Ecto neural progenitor cell (in vitro differentiated cells): ENCODE results near the gene UQCC5.
A peak's percentile ranks its signal among the peaks of the same experiment; 100 is the strongest.
"Not testable (repeated sequence)": the region's sequence is repeated elsewhere in the genome, so short reads cannot be mapped to it uniquely, and the experiment has no call there.

Experiments used
- DNase-seq: peaks from one replicate; pipeline ENCODE4 v3.0.0-alpha.2; 2018; ENCODE audit warnings: low spot score

UQCC5 gene

DNA sequence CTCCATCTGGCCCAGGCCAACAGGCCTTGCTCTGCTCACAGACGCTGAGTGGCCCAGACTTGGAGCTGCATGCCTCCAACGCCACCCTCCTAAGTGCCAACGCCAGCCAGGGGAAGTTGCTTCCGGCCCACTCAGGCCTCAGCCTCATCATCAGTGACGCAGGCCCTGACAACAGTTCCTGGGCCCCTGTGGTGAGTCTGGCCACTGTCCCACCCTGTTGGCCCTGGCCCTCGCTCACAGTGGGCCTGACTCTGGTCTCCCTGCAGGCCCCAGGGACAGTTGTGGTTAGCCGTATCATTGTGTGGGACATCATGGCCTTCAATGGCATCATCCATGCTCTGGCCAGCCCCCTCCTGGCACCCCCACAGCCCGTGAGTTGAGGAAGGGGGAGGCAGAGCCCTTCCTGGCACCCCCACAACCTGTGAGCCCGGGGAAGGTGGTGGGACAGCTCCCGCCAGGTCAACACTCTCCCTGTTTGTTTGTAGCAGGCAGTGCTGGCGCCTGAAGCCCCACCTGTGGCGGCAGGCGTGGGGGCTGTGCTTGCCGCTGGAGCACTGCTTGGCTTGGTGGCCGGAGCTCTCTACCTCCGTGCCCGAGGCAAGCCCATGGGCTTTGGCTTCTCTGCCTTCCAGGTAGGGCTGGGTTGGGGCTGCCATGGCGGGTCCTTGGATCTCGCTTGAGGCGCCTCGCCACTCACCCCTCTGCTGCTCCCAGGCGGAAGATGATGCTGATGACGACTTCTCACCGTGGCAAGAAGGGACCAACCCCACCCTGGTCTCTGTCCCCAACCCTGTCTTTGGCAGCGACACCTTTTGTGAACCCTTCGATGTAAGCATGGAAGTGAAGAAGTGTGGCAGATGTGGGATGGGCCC lies 12.8 kb upstream of the UQCC5 start:
- DNase-seq, result no peak

- DNase-seq, result no peak
Observed at GRCh38 chr3:52524258-52524751, 12.1 kb upstream of the UQCC5 start.

DNA sequence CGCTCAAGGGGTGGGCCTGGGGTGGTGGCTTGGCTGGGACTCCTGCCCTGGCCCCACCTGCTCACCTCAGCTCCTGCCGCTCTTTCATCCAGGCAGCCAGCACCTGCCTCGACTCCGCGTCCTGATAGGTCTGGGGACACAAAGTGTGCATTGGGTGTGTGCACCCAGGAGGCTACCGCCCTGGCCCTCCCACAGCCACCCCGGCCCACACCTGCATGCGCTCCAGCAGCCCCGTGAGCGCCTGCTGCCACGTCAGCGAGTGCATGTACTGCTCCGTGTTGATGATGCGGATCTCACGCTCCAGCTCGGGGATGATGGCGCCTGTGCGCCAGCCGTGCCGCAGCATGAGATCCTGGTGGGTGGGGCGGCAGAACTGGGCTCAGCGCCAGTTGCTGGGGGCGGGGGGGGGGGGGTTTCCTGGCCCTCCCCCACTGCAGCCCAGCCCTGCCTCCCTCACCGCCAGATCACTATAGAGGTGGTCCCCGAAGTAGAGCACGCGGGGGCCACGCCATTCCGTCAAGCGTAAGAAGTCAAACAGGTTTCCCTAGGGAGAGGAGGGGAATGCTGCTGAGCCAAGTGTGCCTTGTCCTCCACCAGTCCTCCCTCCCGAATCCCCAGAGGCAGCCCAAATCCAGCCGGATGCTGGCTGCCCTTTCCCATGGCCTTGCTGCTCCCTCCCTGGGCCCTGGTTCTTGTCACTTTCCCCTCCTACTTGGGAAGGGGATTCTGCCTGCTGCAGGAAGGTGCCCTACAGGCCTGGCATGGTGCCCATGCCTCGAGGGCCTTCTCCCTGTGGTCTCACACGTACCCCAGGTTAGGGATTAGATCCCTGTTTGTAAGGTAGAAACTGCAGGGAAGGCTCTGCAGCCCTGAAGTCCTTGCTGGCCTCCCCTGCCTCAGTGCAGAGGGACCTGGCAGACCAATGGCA lies 11.4 kb upstream of the UQCC5 start:
- no peak for DNase-seq

GRCh38 chr3:52525680-52526561 lies 10.5 kb upstream of the UQCC5 start:
- no peak for DNase-seq

DNA sequence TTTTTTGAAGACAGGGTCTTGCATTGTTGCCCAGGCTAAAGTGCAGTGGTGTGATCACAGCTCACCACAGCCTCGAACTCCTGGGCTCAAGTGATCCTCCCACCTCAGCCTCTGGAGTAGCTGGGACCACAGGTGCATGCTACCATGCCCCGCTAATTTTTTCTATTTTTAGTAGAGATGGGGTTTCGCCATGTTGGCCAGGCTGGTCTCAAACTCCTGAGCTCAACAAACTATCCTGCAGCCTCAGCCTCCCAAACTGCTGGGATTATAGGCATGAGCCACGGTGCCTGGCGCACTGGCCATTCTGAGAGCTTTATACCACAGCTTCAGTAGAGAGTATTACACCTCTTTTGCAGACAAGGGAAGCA lies 9.8 kb upstream of the UQCC5 start:
- not testable (repeated sequence) for DNase-seq

DNA sequence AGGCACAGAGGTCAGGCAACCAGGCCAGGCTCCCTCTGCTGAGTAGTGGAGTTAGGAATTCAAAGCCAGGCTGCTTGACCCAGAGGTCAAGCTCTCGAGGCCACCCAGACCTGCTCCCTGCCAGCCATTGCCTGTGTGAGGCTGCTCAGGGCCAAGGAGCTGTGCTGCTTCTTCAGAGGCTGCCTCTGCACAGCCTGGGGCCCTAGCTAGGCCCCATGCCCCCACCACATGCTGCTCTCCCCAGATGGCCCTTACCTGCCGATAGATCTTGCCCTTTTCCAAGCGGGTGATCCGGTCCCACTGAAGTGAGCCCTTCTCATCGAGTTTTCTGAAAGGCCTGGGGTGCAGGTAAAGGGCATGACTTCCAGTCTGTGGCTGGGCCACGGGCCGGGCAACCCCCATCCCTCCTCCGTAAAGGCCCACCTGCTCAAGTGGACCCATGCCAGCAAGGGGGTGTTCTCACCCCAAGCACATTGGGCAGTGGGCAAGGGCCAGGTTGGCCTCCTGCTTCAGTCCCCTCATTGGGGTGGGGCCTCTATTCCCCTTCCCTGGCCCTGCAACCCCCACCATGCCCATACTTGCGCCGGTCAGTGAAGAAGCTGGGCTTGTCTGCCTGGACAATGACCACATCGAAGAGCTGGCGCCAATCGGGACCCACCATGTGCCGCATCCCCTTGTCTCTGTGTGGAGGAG lies 9.2 kb upstream of the UQCC5 start:
- no peak for DNase-seq

DNA sequence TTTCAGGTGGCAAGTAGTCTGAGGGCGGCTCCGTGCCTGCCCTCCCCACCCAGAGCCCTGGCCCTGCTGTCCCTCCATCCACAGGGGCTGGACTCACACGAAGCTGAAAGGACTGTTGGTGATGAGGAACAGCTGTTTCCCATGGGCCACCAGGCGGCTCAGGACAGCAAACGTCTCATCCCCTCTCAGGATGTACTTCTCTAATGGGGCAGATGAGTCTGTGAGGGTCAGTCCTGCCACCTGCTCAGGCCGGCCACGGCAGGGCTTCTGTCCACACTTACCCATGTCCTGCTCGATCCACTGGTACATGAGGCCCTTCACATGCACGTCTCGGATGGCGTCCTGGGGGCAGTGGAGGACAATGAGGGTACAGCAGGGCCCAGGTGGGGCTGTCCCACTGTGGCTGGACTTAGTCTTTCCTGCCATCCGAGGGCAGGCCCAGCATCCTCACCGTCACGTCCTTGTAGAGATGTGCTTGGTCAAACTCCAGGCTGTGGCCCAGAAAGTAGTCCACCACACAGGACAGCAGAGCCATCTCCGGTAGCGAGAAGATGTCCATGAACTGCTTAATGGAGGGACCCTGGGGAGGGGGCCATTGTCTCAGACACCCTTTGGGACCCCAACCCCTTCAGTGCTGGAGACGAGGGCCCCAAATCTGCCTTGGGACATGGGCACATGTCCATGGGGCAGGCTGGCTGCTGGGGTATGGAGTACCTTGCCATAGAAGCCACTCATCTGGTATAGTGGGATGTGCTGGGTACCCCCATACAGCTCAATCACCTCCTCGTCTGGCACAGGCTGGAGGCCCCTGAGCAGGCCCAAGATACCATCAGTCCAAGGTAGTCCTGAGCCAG lies 8.4 kb upstream of the UQCC5 start:
- no peak for DNase-seq

GRCh38 chr3:52528586-52529375 lies 7.6 kb upstream of the UQCC5 start:
- no peak for DNase-seq

DNA sequence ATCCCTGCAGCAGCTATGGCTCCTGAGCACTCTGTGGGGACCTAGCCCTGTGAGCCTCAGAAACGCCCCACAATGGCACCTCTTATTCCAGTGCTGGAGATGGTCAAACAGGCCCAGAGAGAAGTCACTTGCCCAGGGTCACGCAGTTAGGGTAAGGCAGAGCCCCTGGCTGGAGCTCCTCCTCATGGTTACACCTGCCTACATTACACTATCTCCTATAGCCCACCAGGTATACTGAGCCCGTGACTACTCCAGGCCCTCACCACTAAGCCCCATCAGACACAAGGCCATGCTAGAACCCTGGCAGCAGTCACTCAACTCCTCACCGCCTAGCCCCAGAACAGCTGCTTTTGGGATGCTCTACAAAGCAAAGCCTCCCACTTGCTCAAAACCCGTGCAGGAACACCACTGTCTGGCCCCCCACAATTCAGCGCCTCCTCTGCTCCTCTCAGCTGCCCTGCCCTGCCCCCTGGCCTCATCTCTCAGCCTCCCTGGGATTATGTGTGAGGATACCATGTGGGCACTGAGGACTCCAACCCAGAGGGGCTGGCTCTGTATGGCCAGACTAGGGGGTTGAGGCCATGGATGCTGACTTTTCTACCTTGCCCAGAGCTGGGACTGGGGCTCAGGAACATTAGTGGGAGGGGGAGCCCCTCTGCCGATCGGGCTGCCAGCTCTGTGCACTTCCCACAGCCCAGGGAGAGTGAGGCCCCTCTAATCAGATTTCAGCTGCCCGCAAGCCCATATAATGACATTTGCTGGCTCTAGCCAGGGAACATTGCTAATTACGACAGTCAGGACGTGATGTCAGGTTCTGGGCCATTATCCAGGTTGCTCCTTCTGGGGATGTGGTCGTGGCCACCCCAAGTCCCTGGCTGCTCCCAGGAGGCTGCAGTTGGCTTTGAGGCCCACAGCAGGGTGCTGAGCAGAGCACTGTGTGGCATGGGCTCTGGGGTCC lies 6.8 kb upstream of the UQCC5 start:
- DNase-seq, result peak; percentile 37

GRCh38 chr3:52530918-52531826 lies 5.2 kb upstream of the UQCC5 start:
- peak; percentile 47 for DNase-seq

DNA sequence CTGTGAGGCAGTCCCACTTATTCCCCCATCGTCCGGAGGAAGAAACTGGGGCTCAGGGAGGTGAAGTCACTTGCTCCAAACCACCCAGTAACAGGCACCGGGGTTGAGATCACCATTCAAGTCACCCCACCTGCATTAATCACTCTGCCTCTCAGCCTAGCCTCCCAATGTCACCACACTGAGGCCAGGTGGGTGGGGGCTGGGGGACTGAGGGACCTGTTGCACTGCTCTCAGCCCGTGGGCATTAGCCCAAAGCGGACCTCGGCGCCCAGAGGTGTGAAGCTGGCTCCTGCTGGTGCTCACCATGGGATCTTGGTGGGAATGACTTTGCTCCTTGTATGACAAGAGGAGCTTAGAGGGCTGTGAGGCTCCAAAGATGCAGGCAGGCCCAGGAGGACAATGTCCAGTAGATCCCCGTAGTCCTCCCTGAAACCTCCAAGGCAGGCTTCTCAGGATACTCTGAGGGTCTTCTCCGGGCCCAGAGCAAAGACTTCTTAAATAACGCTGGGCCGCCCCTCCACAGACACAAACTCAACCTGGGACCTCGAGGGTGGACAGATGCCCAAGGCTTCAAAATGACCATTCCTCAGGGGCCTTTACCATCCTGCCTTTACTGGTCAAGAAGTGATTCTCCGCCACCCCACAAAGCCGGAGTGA lies 4.4 kb upstream of the UQCC5 start:
- DNase-seq, result no peak

DNA sequence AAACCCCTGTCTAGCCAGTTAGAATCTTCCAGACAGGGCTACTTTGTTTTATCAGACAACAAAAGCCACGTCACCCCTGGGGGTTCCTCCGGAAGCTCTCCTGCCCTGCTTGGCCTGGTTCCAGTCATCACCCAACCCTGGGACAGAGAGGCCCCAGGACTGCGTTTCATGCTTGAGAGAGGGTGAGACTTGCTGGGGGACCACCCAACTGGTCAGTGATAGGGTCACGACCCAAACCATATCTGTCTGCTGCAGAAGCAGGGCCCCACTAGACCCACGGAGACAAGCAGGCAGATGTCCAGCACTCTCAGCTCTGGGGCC lies 3.9 kb upstream of the UQCC5 start:
- peak; percentile 53 for DNase-seq

DNA sequence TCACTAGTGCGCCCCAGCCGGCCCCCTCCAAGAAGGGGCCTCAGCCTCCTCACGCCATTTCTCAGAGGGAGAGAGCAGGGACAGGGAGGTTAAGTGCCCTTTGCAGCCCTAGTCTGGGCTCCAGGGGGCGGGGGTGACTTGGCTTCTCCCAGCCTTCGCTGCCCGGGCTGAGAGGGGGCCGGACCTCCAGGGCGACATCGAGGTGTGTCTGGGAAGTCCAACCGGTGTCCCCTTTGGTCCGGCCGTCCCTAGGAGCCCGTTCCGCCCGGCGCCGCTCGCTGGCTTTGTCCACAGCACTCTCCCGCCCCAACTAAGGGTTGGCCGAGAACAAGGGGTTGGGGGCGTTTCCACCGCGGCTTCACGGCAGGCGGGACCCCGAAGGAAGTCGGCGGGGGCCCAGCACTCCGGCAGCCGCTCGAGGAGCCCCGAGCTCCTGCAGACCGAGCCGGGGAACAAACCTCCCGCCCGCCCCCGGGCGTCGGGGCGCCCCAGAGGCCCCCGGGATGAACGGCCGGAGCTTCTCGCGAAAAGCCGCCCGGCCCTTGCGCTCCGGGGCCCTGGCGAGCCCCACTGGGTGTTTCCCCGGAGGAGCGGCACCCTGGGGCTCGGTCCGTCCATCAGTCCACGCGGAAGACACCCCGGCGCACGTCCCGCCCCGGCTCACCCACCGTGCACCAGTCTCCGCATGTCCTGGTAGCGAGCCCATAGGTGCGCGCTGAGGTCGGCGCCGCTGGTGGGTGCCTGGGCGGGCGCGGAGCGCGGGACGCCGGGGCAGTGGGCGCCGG lies 3.4 kb upstream of the UQCC5 start:
- DNase-seq, result peak; percentile 72

DNA sequence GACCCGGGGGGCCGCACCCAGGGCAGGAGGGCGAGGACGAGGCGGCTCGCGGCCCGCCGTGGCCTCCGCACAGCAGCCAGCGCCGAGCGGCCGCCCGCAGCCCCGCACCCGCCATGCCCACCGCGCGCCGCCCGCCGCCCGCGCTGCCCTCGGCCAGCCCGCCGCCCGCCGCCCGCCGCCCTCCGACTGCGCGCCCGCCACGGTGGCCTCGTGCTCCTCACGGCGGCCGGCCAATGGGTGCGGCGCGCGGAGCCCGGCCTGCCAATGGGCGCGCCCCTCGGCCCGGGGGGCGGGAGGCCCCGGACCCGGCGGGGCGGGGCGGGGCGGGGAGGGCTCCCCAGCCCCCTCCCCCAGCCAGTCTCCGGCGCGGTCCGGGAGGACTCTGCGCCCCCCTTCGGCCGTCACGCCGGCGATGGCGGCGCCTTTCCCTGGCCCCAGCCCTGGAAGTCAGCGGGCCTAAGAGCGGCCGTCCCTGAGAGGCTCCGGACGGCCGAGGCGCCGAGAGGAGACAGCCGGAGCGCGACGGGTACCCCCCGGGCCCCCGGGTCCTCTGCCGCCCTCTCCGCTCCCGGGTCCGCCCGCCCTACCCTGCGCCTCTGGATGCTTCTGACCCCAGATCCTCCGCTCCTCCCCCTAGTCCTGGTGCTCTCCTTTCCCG lies 2.7 kb upstream of the UQCC5 start, which contains the start of gene NT5DC2:
Gene NT5DC2 (minus strand): TSS at position 235 of the 658 bp plus-strand sequence. CDS start 120 bp downstream, at position 115.
- DNase-seq, result peak; percentile 81
